Liver (tissue), 9 donors: Measurements from ENCODE around the gene STX16. TPM values are rescaled to one million over a fixed set of nuclear protein-coding genes. Genes with fewer than 3 reads are reported as not detected.

Source experiments
- DNase-seq: peaks from one replicate; pipeline ENCODE4 v3.0.0-alpha.2; 2017; ENCODE audit warnings: low spot score
- H3K27ac ChIP-seq, 2 donors: one replicate each; pipeline ENCODE4 v1.7.0; 2013; ENCODE audit warnings: inconsistent platforms in 2 of 2, low read length in 2 of 2, control low read depth in 1 of 2, low read depth in 1 of 2, mild to moderate bottlenecking in 1 of 2
- H3K27me3 ChIP-seq, 4 donors: one replicate each; pipeline versions ENCODE4 v1.6.1 to v1.7.0; 2013; ENCODE audit warnings: low read length in 3 of 4, inconsistent platforms in 1 of 4, mild to moderate bottlenecking in 1 of 4, moderate library complexity in 1 of 4; ENCODE audit not compliant: control insufficient read depth in 4 of 4, insufficient read depth in 4 of 4
- H3K36me3 ChIP-seq, 4 donors: one replicate each; pipeline versions ENCODE4 v1.6.1 to v1.7.0; 2013; ENCODE audit warnings: low read length in 3 of 4, mild to moderate bottlenecking in 3 of 4, low read depth in 1 of 4, moderate library complexity in 1 of 4; ENCODE audit not compliant: control insufficient read depth in 4 of 4, insufficient read depth in 3 of 4
- H3K4me1 ChIP-seq, 4 donors: one replicate each; pipeline versions ENCODE4 v1.6.1 to v1.7.0; 2013; ENCODE audit warnings: low read length in 3 of 4, mild to moderate bottlenecking in 3 of 4, moderate library complexity in 1 of 4; ENCODE audit not compliant: control insufficient read depth in 4 of 4, insufficient read depth in 4 of 4
- H3K4me3 ChIP-seq, 3 donors: one replicate each; pipeline versions ENCODE4 v1.6.1 to v1.7.0; 2013; ENCODE audit warnings: low read length in 3 of 3, control low read depth in 1 of 3, low read depth in 1 of 3, mild to moderate bottlenecking in 1 of 3
- H3K9ac ChIP-seq, 2 donors: one replicate each; pipeline ENCODE4 v1.7.0; 2013; ENCODE audit warnings: low read length in 2 of 2, mild to moderate bottlenecking in 2 of 2, moderate library complexity in 2 of 2, control low read depth in 1 of 2, low read depth in 1 of 2
- H3K9me3 ChIP-seq, 4 donors: one replicate each; pipeline versions ENCODE4 v1.6.1 to v1.7.0; 2013; ENCODE audit warnings: low read length in 3 of 4; ENCODE audit not compliant: control insufficient read depth in 4 of 4
- EGR1 ChIP-seq, 2 donors: IDR thresholded peaks; 2 replicates each; pipeline ENCODE4 v1.6.1; 2016 to 2018; ENCODE audit warnings: antibody characterized with exemption in 2 of 2, low read depth in 2 of 2
- FOXA1 ChIP-seq: IDR thresholded peaks from 2 replicates; pipeline ENCODE4 v1.6.1; 2016; ENCODE audit warnings: antibody characterized with exemption
- FOXA2 ChIP-seq: IDR thresholded peaks from 2 replicates; pipeline ENCODE4 v1.6.1; 2016; ENCODE audit warnings: antibody characterized with exemption
- GABPA ChIP-seq, 2 donors: IDR thresholded peaks in 1 of 2; conservative IDR thresholded peaks in 1 of 2; 2 replicates each; pipeline ENCODE4 v1.6.1; 2016; ENCODE audit warnings: antibody characterized with exemption in 2 of 2, mild to moderate bottlenecking in 1 of 2, moderate library complexity in 1 of 2
- HNF4G ChIP-seq: IDR thresholded peaks from 2 replicates; pipeline ENCODE4 v1.6.1; 2016; ENCODE audit warnings: antibody characterized with exemption
- JUND ChIP-seq, 2 donors: IDR thresholded peaks; 2 replicates each; pipeline ENCODE4 v1.6.1; 2016; ENCODE audit warnings: antibody characterized with exemption in 2 of 2
- NR2F2 ChIP-seq: IDR thresholded peaks from 2 replicates; pipeline ENCODE4 v1.6.1; 2016; ENCODE audit warnings: antibody characterized with exemption
- RAD21 ChIP-seq, 2 donors: IDR thresholded peaks; 2 replicates each; pipeline ENCODE4 v1.6.1; 2016; ENCODE audit warnings: antibody characterized with exemption in 2 of 2, mild to moderate bottlenecking in 2 of 2
- RXRA ChIP-seq, 2 donors: IDR thresholded peaks; 2 replicates each; pipeline ENCODE4 v1.6.1; 2017 to 2018; ENCODE audit warnings: antibody characterized with exemption in 2 of 2, mild to moderate bottlenecking in 1 of 2
- SP1 ChIP-seq: IDR thresholded peaks from 2 replicates; pipeline ENCODE4 v1.6.1; 2018; ENCODE audit warnings: antibody characterized with exemption, mild to moderate bottlenecking
- TAF1 ChIP-seq: conservative IDR thresholded peaks from 2 replicates; pipeline ENCODE4 v1.6.1; 2016; ENCODE audit warnings: antibody characterized with exemption, mild to moderate bottlenecking
- YY1 ChIP-seq: IDR thresholded peaks from 2 replicates; pipeline ENCODE4 v1.6.1; 2016; ENCODE audit warnings: antibody characterized with exemption, mild to moderate bottlenecking
- WGBS: extraction: QIAGEN DNeasy Blood & Tissue Kit; methylation state at CpG from one replicate; pipeline ENCODE4 v1.1.7; 2013; 5-methylcytosine and 5-hydroxymethylcytosine counted together
- polyA plus RNA-seq, 2 donors: library from polyadenylated mRNA; stranded (reverse) in 1 of 2; unstranded in 1 of 2; fragments of 200-250 nt in 1 of 2; fragments of >200 nt in 1 of 2; fragmentation: Nextera tagmentation in 1 of 2; extraction: Ambion mirVana in 1 of 2; gene quantifications; one replicate each; pipeline versions ENCODE4 v1.2.1 to v1.2.3, GENCODE V29; 2013 to 2015
- total RNA-seq, 2 donors: library from RNA; depleted of rRNA; stranded (reverse); fragments of >200 nt; gene quantifications; one replicate each; pipeline ENCODE4 v1.2.3, GENCODE V29; 2014
- TF ChIP-seq, protein P1 (sequence below): IDR thresholded peaks from 2 replicates; pipeline ENCODE4 v1.6.1; 2016; ENCODE audit warnings: antibody characterized with exemption
- TF ChIP-seq, protein P2 (sequence below): IDR thresholded peaks from 2 replicates; pipeline ENCODE4 v1.6.1; 2016; ENCODE audit warnings: antibody characterized with exemption
- TF ChIP-seq, protein P3 (sequence below): IDR thresholded peaks from 2 replicates; pipeline ENCODE4 v1.6.1; 2016; ENCODE audit warnings: antibody characterized with exemption, mild to moderate bottlenecking
- TF ChIP-seq, protein P4 (sequence below): IDR thresholded peaks from 2 replicates; pipeline ENCODE4 v1.6.1; 2016; ENCODE audit warnings: antibody characterized with exemption
- TF ChIP-seq, protein P5 (sequence below): fragments of 150-350 bp; IDR thresholded peaks from 2 replicates; pipeline ENCODE4 v1.5.1; 2017; ENCODE audit warnings: improper control_type of control experiment, low read depth, low read length; ENCODE audit not compliant: missing input control
- donor health status: healthy.
- donor health status: healthy.
- donor health status: healthy.
- donor health status: healthy.
- donor health status: healthy.

Gene STX16
- total and polyA plus RNA-seq, 4 donors: 8.5 to 32.5 (median 16.6) TPM

DNA sequence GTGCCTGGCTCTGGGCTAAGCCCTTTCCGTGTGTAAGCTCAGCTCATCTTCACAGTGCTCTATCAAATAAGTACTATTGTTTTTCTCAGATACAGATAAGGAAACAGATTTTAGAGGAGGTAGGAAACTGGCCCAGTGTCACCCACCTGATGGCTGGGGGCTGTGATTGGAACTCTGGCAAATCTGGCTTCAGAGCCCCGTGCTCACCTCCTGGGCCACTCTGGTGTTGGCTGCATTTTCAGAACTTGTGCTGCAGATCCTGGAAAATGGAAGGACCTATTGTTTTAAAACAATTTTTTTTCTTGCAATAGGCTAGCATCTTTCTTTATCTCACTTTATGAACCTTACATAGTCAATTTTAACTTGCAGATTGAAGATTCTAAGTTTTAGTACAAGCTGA is 5.7 kb downstream of the STX16 start:
- H3K4me1 ChIP-seq: peaks cover 3 to 26% (median 23%) of the 10 kb centered on the region in 4 donors
- no peaks in the 10 kb centered on the region for H3K9me3 ChIP-seq
- peaks cover 0 to 7% (median 5%) of the 10 kb centered on the region in 4 donors for H3K36me3 ChIP-seq
- TF ChIP-seq FOXA1: no peak
- no peaks in the 10 kb centered on the region for H3K27me3 ChIP-seq
- 76% methylated on average over 2 of the region's 2 CpGs for WGBS
- H3K9ac ChIP-seq: no peak overlapping the region
- H3K4me3 ChIP-seq: no peak overlapping the region
- no peak for DNase-seq
- H3K27ac ChIP-seq: no peak overlapping the region

DNA sequence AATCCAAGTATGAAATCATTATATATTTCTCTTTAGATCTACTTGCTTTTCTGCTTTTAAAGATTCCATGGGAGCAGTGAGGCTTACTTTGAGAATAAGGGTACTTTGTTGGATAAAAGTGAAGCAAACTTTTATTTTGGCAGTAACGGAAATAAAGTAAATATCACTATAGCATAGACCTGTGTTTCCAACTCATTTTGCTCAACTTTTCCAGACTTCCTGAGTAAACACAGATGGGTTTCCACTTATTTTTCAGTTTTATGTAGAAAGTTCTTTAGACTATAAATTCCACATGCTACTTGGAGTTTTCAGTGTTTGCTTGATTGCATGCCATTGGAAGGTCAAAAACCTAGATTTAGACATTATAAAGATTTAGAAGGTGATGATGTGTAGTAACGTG is 6.2 kb downstream of the STX16 start:
- H3K4me3 ChIP-seq: no peak overlapping the region
- DNase-seq: no peak
- H3K4me1 ChIP-seq: peaks cover 3 to 26% (median 23%) of the 10 kb centered on the region in 4 donors
- no peaks in the 10 kb centered on the region for H3K27me3 ChIP-seq
- no peak overlapping the region for H3K9ac ChIP-seq
- WGBS: 75% methylated on average over 2 of the region's 2 CpGs
- H3K36me3 ChIP-seq: peaks cover 0 to 7% (median 5%) of the 10 kb centered on the region in 4 donors
- TF ChIP-seq SP1 (no peak), NR2F2 (no peak), RAD21 (IDR thresholded peaks at IDR 0.05) (no peak), YY1 (no peak), HNF4G (no peak), FOXA2 (no peak), TAF1 (no peak), RXRA (IDR thresholded peaks at IDR 0.05) (no peak), FOXA1 (no peak), EGR1 (IDR thresholded peaks at IDR 0.05; ENCODE audit: low read depth in 2 of 2) (no peak), JUND (IDR thresholded peaks at IDR 0.05) (no peak), GABPA (IDR thresholded peaks at IDR 0.05 in 1 of 2, conservative IDR thresholded peaks at IDR 0.05 in 1 of 2) (no peak)
- TF ChIP-seq, protein P1, sequence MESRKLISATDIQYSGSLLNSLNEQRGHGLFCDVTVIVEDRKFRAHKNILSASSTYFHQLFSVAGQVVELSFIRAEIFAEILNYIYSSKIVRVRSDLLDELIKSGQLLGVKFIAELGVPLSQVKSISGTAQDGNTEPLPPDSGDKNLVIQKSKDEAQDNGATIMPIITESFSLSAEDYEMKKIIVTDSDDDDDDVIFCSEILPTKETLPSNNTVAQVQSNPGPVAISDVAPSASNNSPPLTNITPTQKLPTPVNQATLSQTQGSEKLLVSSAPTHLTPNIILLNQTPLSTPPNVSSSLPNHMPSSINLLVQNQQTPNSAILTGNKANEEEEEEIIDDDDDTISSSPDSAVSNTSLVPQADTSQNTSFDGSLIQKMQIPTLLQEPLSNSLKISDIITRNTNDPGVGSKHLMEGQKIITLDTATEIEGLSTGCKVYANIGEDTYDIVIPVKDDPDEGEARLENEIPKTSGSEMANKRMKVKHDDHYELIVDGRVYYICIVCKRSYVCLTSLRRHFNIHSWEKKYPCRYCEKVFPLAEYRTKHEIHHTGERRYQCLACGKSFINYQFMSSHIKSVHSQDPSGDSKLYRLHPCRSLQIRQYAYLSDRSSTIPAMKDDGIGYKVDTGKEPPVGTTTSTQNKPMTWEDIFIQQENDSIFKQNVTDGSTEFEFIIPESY: no peak
- TF ChIP-seq, protein P2, sequence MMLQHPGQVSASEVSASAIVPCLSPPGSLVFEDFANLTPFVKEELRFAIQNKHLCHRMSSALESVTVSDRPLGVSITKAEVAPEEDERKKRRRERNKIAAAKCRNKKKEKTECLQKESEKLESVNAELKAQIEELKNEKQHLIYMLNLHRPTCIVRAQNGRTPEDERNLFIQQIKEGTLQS: no peak
- TF ChIP-seq, protein P3, sequence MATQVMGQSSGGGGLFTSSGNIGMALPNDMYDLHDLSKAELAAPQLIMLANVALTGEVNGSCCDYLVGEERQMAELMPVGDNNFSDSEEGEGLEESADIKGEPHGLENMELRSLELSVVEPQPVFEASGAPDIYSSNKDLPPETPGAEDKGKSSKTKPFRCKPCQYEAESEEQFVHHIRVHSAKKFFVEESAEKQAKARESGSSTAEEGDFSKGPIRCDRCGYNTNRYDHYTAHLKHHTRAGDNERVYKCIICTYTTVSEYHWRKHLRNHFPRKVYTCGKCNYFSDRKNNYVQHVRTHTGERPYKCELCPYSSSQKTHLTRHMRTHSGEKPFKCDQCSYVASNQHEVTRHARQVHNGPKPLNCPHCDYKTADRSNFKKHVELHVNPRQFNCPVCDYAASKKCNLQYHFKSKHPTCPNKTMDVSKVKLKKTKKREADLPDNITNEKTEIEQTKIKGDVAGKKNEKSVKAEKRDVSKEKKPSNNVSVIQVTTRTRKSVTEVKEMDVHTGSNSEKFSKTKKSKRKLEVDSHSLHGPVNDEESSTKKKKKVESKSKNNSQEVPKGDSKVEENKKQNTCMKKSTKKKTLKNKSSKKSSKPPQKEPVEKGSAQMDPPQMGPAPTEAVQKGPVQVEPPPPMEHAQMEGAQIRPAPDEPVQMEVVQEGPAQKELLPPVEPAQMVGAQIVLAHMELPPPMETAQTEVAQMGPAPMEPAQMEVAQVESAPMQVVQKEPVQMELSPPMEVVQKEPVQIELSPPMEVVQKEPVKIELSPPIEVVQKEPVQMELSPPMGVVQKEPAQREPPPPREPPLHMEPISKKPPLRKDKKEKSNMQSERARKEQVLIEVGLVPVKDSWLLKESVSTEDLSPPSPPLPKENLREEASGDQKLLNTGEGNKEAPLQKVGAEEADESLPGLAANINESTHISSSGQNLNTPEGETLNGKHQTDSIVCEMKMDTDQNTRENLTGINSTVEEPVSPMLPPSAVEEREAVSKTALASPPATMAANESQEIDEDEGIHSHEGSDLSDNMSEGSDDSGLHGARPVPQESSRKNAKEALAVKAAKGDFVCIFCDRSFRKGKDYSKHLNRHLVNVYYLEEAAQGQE: no peak
- TF ChIP-seq, protein P4, sequence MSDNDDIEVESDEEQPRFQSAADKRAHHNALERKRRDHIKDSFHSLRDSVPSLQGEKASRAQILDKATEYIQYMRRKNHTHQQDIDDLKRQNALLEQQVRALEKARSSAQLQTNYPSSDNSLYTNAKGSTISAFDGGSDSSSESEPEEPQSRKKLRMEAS: no peak
- TF ChIP-seq, protein P5, sequence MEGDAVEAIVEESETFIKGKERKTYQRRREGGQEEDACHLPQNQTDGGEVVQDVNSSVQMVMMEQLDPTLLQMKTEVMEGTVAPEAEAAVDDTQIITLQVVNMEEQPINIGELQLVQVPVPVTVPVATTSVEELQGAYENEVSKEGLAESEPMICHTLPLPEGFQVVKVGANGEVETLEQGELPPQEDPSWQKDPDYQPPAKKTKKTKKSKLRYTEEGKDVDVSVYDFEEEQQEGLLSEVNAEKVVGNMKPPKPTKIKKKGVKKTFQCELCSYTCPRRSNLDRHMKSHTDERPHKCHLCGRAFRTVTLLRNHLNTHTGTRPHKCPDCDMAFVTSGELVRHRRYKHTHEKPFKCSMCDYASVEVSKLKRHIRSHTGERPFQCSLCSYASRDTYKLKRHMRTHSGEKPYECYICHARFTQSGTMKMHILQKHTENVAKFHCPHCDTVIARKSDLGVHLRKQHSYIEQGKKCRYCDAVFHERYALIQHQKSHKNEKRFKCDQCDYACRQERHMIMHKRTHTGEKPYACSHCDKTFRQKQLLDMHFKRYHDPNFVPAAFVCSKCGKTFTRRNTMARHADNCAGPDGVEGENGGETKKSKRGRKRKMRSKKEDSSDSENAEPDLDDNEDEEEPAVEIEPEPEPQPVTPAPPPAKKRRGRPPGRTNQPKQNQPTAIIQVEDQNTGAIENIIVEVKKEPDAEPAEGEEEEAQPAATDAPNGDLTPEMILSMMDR: no peak
- no peak overlapping the region for H3K27ac ChIP-seq
- H3K9me3 ChIP-seq: no peaks in the 10 kb centered on the region
